ENCODE results near the gene SH3RF1. TPM values are rescaled to one million over a fixed set of nuclear protein-coding genes. Genes with fewer than 3 reads are reported as not detected.

The SH3RF1 gene
- total and polyA plus RNA-seq, 2 of the 8 experiments (the other 6 are each of a cell fraction or from before 2014, with no cell fraction given), result 6.9 to 15.1 TPM

- H4K20me1 ChIP-seq (replicated peaks in 1 of 2; ENCODE audit: control insufficient read depth in 1 of 2, insufficient read depth in 2 of 2, low read length in 2 of 2), result no peaks in the 10 kb centered on the region
- ChIA-PET CTCF (ENCODE audit: partially characterized antibody) (interaction anchor here (0.6 to 2.8 kb wide), 3 partner anchors 10 to 118 kb away, joined by 3 to 11 read pairs (median 5); no protein-coding TSS in a partner anchor), POLR2A (ENCODE audit: partially characterized antibody) (no interaction called here)
- no peak overlapping the region for H2AK5ac ChIP-seq (ENCODE audit: low read depth, low read length)
- no peak overlapping the region for H3K27ac ChIP-seq (ENCODE audit: low read depth, low read length)
- no peaks in the 10 kb centered on the region for H3K36me3 ChIP-seq (ENCODE audit: control insufficient read depth in 2 of 4, insufficient read depth in 4 of 4, low read length in 3 of 4)
- peaks cover 0 to 3% of the 10 kb centered on the region in 2 experiments; a peak in 1 of 4 replicates for H3K79me2 ChIP-seq (ENCODE audit: control insufficient read depth in 1 of 2, insufficient read depth in 2 of 2, low read length in 2 of 2)
- no peaks in the 10 kb centered on the region for H3K79me1 ChIP-seq (ENCODE audit: low read depth, low read length)
- H2BK20ac ChIP-seq (ENCODE audit: low read length), result no peak overlapping the region
- H4K91ac ChIP-seq (replicated peaks; ENCODE audit: insufficient read length, low read length), result no peak overlapping the region
- no peak overlapping the region for H2BK15ac ChIP-seq (ENCODE audit: low read length)
- no peak overlapping the region for H3K9ac ChIP-seq (replicated peaks in 1 of 4; ENCODE audit: extremely low read depth in 1 of 4, low read depth in 3 of 4, low read length in 3 of 4)
- no peak overlapping the region for H4K5ac ChIP-seq (ENCODE audit: insufficient read length, low read depth, low read length)
- H3K14ac ChIP-seq (ENCODE audit: insufficient read length), result no peak overlapping the region
- DNase-seq (ENCODE audit: low read depth in 1 of 2, low spot score in 2 of 2) (no peak), FAIRE-seq (no peak)
- H3K18ac ChIP-seq (ENCODE audit: extremely low read depth, low read length), result no peak overlapping the region
- H3K4me2 ChIP-seq (ENCODE audit: insufficient read depth in 1 of 2, low read depth in 2 of 2, low read length in 2 of 2), result no peak overlapping the region
- H3K56ac ChIP-seq (replicated peaks; ENCODE audit: insufficient read length, low read depth, low read length), result no peak overlapping the region
- no peak overlapping the region for H4K8ac ChIP-seq (ENCODE audit: extremely low read depth, insufficient read depth, low read length)
- H2BK120ac ChIP-seq (replicated peaks; ENCODE audit: low read depth, low read length), result no peak overlapping the region
- no peak overlapping the region for H3K4me3 ChIP-seq (ENCODE audit: extremely low read depth in 1 of 4, insufficient read depth in 2 of 4, low read depth in 3 of 4, low read length in 4 of 4)
- H3K4ac ChIP-seq (replicated peaks; ENCODE audit: insufficient read length, low read depth, low read length), result no peak overlapping the region
- no peak overlapping the region for H2BK5ac ChIP-seq (ENCODE audit: low read depth, low read length)
- H2AFZ ChIP-seq (ENCODE audit: low read length), result no peak overlapping the region
- no peaks in the 10 kb centered on the region for H3K27me3 ChIP-seq (replicated peaks in 1 of 4; ENCODE audit: control insufficient read depth in 3 of 4, extremely low read depth in 1 of 4, insufficient read depth in 3 of 4, low read length in 3 of 4)
- no peak overlapping the region for H3K23ac ChIP-seq (ENCODE audit: insufficient read length)
- no peaks in the 10 kb centered on the region for H3K9me3 ChIP-seq (ENCODE audit: insufficient read depth in 2 of 2, low read depth in 1 of 2, low read length in 1 of 2)
- H3K4me1 ChIP-seq (replicated peaks in 1 of 4; ENCODE audit: control insufficient read depth in 3 of 4, insufficient read depth in 4 of 4, low read length in 3 of 4), result no peaks in the 10 kb centered on the region
- H2BK12ac ChIP-seq (ENCODE audit: low read depth, low read length), result no peak overlapping the region
- H3K23me2 ChIP-seq (ENCODE audit: low read depth, low read length), result no peaks in the 10 kb centered on the region
- no peak for TF ChIP-seq CEBPB (IDR thresholded peaks at IDR 0.05; ENCODE audit: low read depth, low read length)
- TF ChIP-seq CBX8 (IDR thresholded peaks at IDR 0.05; ENCODE audit: borderline replicate concordance, low read depth, low read length), result no peak
- no peak for TF ChIP-seq RFX5 (IDR thresholded peaks at IDR 0.05; ENCODE audit: borderline replicate concordance, low read depth, low read length)
- no peak for TF ChIP-seq ATF3 (IDR thresholded peaks at IDR 0.05; ENCODE audit: insufficient read depth, low read depth, low read length)
- TF ChIP-seq KDM5A (IDR thresholded peaks at IDR 0.05; ENCODE audit: low read length), result no peak
- no peak for TF ChIP-seq GTF2F1 (IDR thresholded peaks at IDR 0.05; ENCODE audit: borderline replicate concordance, low read depth, low read length)
- no peak for TF ChIP-seq TAF7 (optimal IDR thresholded peaks at IDR 0.05; ENCODE audit: borderline replicate concordance, low read depth, low read length)
- TF ChIP-seq SIN3A (conservative IDR thresholded peaks at IDR 0.05 in 1 of 2, IDR thresholded peaks at IDR 0.05 in 1 of 2; ENCODE audit: low read depth in 1 of 2, low read length in 2 of 2), result no peak
- TF ChIP-seq RXRA (IDR thresholded peaks at IDR 0.05; ENCODE audit: insufficient read depth, low read depth, low read length), result no peak
- TF ChIP-seq SIX5 (IDR thresholded peaks at IDR 0.05; ENCODE audit: low read depth, low read length), result no peak
- no peak for TF ChIP-seq FOSL1 (IDR thresholded peaks at IDR 0.05; ENCODE audit: insufficient read depth, low read depth, low read length)
- no peak for TF ChIP-seq SUZ12 (IDR thresholded peaks at IDR 0.05; ENCODE audit: low read length)
- TF ChIP-seq CTBP2 (IDR thresholded peaks at IDR 0.05; ENCODE audit: borderline replicate concordance, insufficient read depth, insufficient read length, low read length), result no peak
- no peak for TF ChIP-seq BCL11A (IDR thresholded peaks at IDR 0.05; ENCODE audit: low read depth in 2 of 2, low read length in 2 of 2)
- no peak for TF ChIP-seq POLR2A (IDR thresholded peaks at IDR 0.05; ENCODE audit: control extremely low read depth in 1 of 2, low read depth in 2 of 2, low read length in 2 of 2)
These were observed 75.7 kb downstream of the SH3RF1 start for GRCh38 chr4:169195032-169195431.
